WERI-Rb-1 (cell line): Measurements from ENCODE around the gene BAZ2B.
"Not testable (repeated sequence)": the region's sequence is repeated elsewhere in the genome, so short reads cannot be mapped to it uniquely, and the experiment has no call there.

Experiments
- DNase-seq: peaks from one replicate; pipeline ENCODE4 v3.0.0-alpha.2; 2020
- H3K27ac ChIP-seq: fragments of 250-450 bp; sonication (Bioruptor Pico); 2 replicates; pipeline ENCODE4 v1.5.1; 2020; ENCODE audit warnings: mild to moderate bottlenecking, moderate library complexity
- H3K27me3 ChIP-seq: fragments of 250-450 bp; sonication (Bioruptor Pico); 2 replicates; pipeline ENCODE4 v1.5.1; 2021; ENCODE audit warnings: mild to moderate bottlenecking, low read depth, moderate library complexity; ENCODE audit not compliant: insufficient read depth, severe bottlenecking
- H3K36me3 ChIP-seq: fragments of 250-450 bp; sonication (Bioruptor Pico); 2 replicates; pipeline ENCODE4 v1.5.1; 2020; ENCODE audit warnings: mild to moderate bottlenecking, moderate library complexity
- H3K4me3 ChIP-seq: 2 replicates; pipeline ENCODE4 v1.5.1; 2011; ENCODE audit warnings: low read depth, mild to moderate bottlenecking, control low read depth, low read length
- H3K9me3 ChIP-seq: fragments of 250-450 bp; sonication (Bioruptor Pico); 2 replicates; pipeline ENCODE4 v1.5.1; 2021; ENCODE audit warnings: mild to moderate bottlenecking, moderate library complexity; ENCODE audit not compliant: severe bottlenecking
- TF ChIP-seq, protein P1 (sequence below): IDR thresholded peaks from 2 replicates; pipeline ENCODE4 v1.5.1; 2011; ENCODE audit warnings: low read depth, mild to moderate bottlenecking, control low read depth, inconsistent platforms, low read length

Gene BAZ2B

DNA sequence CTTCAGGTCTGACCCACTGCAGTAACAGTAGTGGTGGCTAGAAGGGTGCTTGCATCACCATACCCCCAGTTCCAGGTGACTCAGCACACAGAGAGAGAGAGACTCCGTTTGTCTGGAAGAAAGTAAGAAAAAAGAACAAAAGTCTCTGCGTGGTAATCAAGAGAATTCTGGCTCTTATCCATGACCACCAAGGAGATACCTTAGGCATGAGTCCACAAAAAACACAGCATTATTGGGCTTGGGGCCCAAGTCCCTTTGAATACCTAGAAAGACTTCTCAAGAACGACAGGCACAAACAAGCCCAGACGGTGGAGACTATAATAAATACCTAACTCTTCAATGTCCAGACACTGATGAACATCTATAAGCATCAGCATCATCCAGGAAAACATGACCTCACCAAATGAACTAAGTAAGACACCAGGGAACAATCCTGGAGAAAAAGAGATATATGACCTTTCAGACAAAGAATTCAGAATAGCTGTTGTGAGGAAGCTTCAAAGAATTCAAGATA is 21.7 kb upstream of the BAZ2B start:
- H3K9me3 ChIP-seq, result no peaks in the 10 kb centered on the region
- no peaks in the 10 kb centered on the region for H3K36me3 ChIP-seq
- no peak overlapping the region for H3K4me3 ChIP-seq
- no peak for DNase-seq
- TF ChIP-seq, protein P1, sequence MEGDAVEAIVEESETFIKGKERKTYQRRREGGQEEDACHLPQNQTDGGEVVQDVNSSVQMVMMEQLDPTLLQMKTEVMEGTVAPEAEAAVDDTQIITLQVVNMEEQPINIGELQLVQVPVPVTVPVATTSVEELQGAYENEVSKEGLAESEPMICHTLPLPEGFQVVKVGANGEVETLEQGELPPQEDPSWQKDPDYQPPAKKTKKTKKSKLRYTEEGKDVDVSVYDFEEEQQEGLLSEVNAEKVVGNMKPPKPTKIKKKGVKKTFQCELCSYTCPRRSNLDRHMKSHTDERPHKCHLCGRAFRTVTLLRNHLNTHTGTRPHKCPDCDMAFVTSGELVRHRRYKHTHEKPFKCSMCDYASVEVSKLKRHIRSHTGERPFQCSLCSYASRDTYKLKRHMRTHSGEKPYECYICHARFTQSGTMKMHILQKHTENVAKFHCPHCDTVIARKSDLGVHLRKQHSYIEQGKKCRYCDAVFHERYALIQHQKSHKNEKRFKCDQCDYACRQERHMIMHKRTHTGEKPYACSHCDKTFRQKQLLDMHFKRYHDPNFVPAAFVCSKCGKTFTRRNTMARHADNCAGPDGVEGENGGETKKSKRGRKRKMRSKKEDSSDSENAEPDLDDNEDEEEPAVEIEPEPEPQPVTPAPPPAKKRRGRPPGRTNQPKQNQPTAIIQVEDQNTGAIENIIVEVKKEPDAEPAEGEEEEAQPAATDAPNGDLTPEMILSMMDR, result no peak
- H3K27me3 ChIP-seq, result no peaks in the 10 kb centered on the region
- no peak overlapping the region for H3K27ac ChIP-seq

DNA sequence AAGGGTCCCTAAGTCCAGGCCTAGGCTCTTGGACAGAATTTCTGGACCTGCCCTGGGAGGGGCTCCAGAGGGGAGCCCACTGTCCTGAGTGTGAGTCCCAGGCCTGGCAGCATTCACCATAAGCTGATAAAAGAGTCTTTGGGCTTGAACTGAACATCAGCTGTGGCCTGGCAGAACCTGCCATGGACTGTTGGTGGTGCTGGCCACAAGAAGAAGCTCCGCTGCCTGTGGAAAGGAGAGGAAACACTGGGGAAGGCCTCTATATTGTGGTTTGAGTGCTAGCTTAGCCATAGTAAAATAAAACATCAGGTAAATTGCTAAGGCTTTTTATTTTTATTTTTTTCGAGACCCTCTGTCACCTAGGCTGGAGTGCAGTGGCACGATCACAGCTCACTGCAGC is 20.9 kb upstream of the BAZ2B start:
- no peak for DNase-seq
- H3K9me3 ChIP-seq, result no peaks in the 10 kb centered on the region
- H3K36me3 ChIP-seq, result no peaks in the 10 kb centered on the region
- H3K4me3 ChIP-seq, result no peak overlapping the region
- TF ChIP-seq, protein P1, result no peak
- no peak overlapping the region for H3K27ac ChIP-seq
- H3K27me3 ChIP-seq, result no peaks in the 10 kb centered on the region

DNA sequence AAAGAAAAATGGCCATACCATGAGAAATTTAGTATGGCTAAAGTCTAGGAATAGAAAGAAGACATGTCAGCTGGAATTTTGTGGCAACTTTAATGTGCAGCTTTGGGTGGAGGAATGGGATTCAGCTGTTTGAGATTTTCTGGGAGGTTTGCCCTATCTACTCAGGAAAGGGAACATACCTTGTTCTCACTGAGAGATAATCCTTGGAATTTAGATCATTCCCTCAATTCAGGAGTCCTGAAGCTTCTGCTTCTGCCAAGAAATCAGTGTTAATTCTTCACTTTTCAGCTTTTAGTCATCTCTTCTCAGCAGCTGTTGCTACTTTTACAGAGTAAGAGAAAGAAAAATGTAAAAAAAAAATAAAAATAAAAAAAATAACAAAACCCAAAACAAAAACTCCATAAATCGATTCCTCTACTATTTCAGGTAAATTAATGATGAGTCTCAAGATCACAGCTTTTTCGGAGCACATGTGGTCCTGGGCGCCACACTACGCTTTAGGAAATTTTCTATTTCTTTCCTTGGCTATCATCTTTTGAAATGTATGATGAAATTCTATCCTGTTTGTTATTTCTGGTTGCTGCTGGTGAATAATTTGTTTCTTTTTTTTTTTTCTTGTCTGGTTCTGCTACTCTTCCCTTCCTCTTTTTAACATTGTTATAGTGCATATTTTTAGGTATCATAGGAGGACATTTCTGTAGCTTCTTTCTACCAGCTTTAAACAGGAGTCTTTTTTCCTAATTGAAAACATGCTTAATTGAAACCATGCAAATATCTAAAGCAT is 18.9 kb upstream of the BAZ2B start:
- DNase-seq, result no peak
- H3K4me3 ChIP-seq, result no peak overlapping the region
- TF ChIP-seq, protein P1, result no peak
- H3K36me3 ChIP-seq, result no peaks in the 10 kb centered on the region
- no peak overlapping the region for H3K27ac ChIP-seq
- no peaks in the 10 kb centered on the region for H3K9me3 ChIP-seq
- no peaks in the 10 kb centered on the region for H3K27me3 ChIP-seq

DNA sequence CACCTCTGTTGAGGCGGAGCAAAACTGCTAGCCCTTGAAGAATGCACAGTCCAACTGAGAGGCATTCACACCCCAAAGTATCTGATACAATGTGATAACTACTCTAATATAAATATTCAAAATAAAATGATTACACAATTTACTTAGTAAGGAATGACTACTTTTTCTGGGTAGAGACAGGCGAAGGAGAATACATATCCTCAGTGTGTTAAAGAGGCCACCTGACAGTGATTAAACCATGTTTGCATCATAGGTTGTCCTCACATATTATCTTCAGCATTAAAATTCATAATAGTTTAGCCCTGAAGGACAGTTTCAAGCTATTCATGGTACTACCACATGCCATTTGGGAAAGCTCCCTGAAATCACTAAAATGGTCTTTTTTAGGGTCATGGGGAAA is 16.9 kb upstream of the BAZ2B start:
- no peak overlapping the region for H3K4me3 ChIP-seq

DNA sequence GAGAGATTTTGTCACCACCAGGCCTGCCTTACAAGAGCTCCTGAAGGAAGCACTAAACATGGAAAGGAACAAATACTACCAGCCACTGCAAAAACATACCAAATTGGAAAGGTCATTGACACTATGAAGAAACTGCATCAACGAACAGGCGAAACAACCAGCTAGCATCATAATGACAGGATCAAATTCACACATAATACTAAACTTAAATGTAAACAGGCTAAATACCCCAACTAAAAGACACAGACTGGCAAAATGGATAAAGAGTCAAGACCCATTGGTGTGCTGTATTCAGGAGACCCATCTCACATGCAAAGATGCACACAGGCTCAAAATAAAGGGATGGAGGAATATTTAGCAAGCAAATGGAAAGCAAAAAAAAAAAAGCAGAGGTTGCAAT is 9.3 kb upstream of the BAZ2B start:
- H3K4me3 ChIP-seq, H3K36me3 ChIP-seq, DNase-seq, H3K27ac ChIP-seq, H3K27me3 ChIP-seq, H3K9me3 ChIP-seq: not testable (repeated sequence)

More for the DNA sequence above, 16.9 kb upstream of the BAZ2B start:
- Histone ChIP-seq H3K27ac (no peak overlapping the region), H3K9me3 (no peaks in the 10 kb centered on the region), H3K36me3 (no peaks in the 10 kb centered on the region), H3K27me3 (no peaks in the 10 kb centered on the region)
- DNase-seq, result no peak
- TF ChIP-seq, protein P1, result no peak

DNA sequence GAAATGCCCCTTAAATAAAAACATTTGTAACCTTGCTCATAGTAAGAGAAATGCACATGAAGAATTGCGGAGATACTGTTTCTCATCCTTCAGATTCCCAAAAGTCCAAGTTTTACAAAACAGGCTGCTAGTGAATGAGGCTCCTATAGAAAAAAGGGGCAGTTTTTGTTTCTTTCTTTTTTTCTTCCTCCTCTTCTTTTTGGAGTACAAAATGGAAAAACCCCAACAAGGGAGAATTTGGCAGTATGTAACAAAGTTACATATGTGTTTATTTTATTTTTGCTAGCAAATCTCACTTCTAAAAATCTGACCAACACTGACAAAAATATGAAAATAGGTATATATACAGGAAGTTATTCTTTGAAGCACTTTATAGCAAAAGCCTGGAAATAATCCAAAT is 7.1 kb upstream of the BAZ2B start:
- Histone ChIP-seq H3K36me3 (no peaks in the 10 kb centered on the region), H3K9me3 (no peaks in the 10 kb centered on the region), H3K4me3 (no peak overlapping the region), H3K27ac (no peak overlapping the region), H3K27me3 (no peaks in the 10 kb centered on the region)
- DNase-seq, result no peak
- TF ChIP-seq, protein P1, result no peak
